GM06990 (cell line): Measurements from ENCODE around the gene FOXE1.
A peak's percentile ranks its signal among the peaks of the same experiment; 100 is the strongest.

ENCODE experiments used
- DNase-seq: peaks from one replicate; pipeline ENCODE4 v3.0.0-alpha.2; 2011; ENCODE audit not compliant: insufficient read length; ENCODE audit errors: extremely low read depth
- H3K27me3 ChIP-seq: replicated peaks from 2 replicates; pipeline ENCODE4 v1.6.0; 2011; ENCODE audit warnings: low read length; ENCODE audit not compliant: control insufficient read depth, insufficient read depth
- H3K36me3 ChIP-seq: 2 replicates; pipeline ENCODE4 v1.5.1; 2011; ENCODE audit warnings: low read length; ENCODE audit not compliant: control insufficient read depth, insufficient read depth
- H3K4me3 ChIP-seq: replicated peaks from 2 replicates; pipeline ENCODE4 v1.5.1; 2011; ENCODE audit warnings: low read depth, mild to moderate bottlenecking, control low read depth, low read length
- TF ChIP-seq, protein P1 (sequence below): IDR thresholded peaks from 2 replicates; pipeline ENCODE4 v1.5.1; 2011; ENCODE audit warnings: low read length, control low read depth, mild to moderate bottlenecking, inconsistent platforms; ENCODE audit not compliant: insufficient read depth, poor library complexity, severe bottlenecking

The FOXE1 gene

DNA sequence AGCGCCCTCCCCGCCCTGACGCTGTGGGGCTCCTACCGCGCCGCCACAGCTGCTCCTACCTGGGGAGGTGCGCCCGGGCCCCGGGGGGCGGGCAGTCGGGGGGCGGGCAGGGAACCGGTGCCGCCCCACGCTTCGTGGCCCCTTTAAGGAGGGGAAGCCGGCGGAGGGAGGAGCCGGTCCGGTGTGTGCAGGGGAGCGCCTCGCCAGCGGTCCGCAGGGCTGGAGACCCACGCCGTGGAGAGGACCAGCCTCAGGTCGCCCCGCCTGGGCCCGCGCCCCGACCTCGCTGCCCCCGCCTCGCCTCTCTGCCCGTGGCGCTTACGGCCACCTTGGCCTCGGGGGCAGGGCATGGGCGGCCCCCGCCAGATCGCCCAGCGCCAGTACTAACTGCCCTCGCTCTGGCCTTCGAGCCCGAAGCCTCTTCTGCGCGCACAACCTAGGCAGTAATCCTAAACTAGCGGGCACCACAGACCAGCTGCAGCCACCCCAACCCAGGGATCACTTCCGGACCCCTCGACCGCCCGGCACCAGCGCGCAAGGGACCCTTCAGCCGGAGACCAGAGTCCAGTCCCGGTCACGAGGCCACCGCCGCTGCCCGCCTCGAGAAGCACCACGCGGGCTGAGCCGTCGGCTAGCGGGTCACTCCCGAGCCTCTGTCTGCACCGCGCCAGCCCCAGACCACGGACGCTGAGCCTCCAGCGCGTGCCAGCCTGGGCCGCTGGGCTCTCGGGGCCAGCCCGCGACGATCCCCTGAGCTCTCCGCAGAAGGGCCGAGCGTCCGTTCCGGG lies at the start of gene FOXE1:
Gene FOXE1, plus strand, starts transcription at position 171 of the 788 bp plus-strand sequence. CDS start 689 bp downstream, outside the sequence.
- peak within 1 kb of the TSS; percentile 28 for H3K4me3 ChIP-seq
- DNase-seq = no peak
- peaks cover 4% of the 10 kb centered on the region for H3K27me3 ChIP-seq
- TF ChIP-seq, protein P1, sequence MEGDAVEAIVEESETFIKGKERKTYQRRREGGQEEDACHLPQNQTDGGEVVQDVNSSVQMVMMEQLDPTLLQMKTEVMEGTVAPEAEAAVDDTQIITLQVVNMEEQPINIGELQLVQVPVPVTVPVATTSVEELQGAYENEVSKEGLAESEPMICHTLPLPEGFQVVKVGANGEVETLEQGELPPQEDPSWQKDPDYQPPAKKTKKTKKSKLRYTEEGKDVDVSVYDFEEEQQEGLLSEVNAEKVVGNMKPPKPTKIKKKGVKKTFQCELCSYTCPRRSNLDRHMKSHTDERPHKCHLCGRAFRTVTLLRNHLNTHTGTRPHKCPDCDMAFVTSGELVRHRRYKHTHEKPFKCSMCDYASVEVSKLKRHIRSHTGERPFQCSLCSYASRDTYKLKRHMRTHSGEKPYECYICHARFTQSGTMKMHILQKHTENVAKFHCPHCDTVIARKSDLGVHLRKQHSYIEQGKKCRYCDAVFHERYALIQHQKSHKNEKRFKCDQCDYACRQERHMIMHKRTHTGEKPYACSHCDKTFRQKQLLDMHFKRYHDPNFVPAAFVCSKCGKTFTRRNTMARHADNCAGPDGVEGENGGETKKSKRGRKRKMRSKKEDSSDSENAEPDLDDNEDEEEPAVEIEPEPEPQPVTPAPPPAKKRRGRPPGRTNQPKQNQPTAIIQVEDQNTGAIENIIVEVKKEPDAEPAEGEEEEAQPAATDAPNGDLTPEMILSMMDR = no peak
- H3K36me3 ChIP-seq = no peaks in the 10 kb centered on the region

DNA sequence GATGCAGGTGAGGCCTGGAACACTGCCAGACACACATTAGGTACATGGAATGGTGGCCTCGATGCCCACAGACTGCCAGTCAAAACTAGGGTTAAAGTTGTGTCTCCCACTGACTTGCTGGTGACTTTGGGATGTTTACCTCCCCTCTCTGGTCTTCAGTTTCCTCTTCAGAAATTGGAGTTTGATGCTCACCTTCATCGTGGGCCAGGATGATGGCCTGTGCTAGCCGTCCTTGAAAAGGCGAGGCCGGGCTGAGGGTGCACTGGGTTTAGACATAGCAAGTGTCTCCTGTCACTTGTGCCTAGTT lies 49.0 kb upstream of the FOXE1 start:
- TF ChIP-seq, protein P1 = no peak
- no peak for DNase-seq
- no peak overlapping the region for H3K4me3 ChIP-seq
- H3K36me3 ChIP-seq = no peaks in the 10 kb centered on the region
- peaks cover 3% of the 10 kb centered on the region; the same call in 1 of the 2 replicates for H3K27me3 ChIP-seq

GRCh38 chr9:97806721-97807120 lies 46.3 kb upstream of the FOXE1 start:
- Histone ChIP-seq H3K36me3 (no peaks in the 10 kb centered on the region), H3K4me3 (no peak overlapping the region), H3K27me3 (peaks cover 3% of the 10 kb centered on the region; the same call in 1 of the 2 replicates)
- no peak for DNase-seq
- TF ChIP-seq, protein P1 = no peak

- TF ChIP-seq, protein P1 = no peak
- no peak for DNase-seq
- no peak overlapping the region for H3K4me3 ChIP-seq
- H3K36me3 ChIP-seq = no peaks in the 10 kb centered on the region
- H3K27me3 ChIP-seq = peaks cover 3% of the 10 kb centered on the region; the same call in 1 of the 2 replicates
Observed at GRCh38 chr9:97807681-97808080, 45.3 kb upstream of the FOXE1 start.

- Histone ChIP-seq H3K4me3 (no peak overlapping the region), H3K36me3 (no peaks in the 10 kb centered on the region), H3K27me3 (peaks cover 3% of the 10 kb centered on the region; the same call in 1 of the 2 replicates)
- TF ChIP-seq, protein P1 = no peak
- no peak for DNase-seq
Observed at GRCh38 chr9:97808415-97808814, 44.6 kb upstream of the FOXE1 start.
